Activated naive CD4-positive, alpha-beta T cell treated with anti-CD3 and anti-CD28 coated beads for 36 hours (primary cell): ENCODE data around the gene SLC46A2. TPM values are rescaled to one million over a fixed set of nuclear protein-coding genes. Genes with fewer than 3 reads are reported as not detected.
A peak's percentile ranks its signal among the peaks of the same experiment; 100 is the strongest.

Source experiments
- CTCF ChIA-PET: fragments of 350-600 bp; sonication (Branson Sonifier 250); formaldehyde crosslinking; loops from one replicate; lab custom pipeline; 2021; ENCODE audit warnings: antibody characterized with exemption; lab: Charles Lee
- DNase-seq: peaks from one replicate; pipeline ENCODE4 v3.0.0-alpha.2; 2020
- H3K27ac Mint-ChIP-seq: one replicate; pipeline ENCODE4 v1.8.0; 2021; ENCODE audit warnings: mild to moderate bottlenecking, mixed read lengths
- H3K27me3 Mint-ChIP-seq: one replicate; pipeline ENCODE4 v1.8.0; 2021; ENCODE audit warnings: low read depth, mixed read lengths
- H3K36me3 Mint-ChIP-seq: one replicate; pipeline ENCODE4 v1.8.0; 2021; ENCODE audit warnings: low read depth, mixed read lengths
- H3K4me1 Mint-ChIP-seq: one replicate; pipeline ENCODE4 v1.8.0; 2021; ENCODE audit warnings: low read depth, mixed read lengths
- H3K4me3 Mint-ChIP-seq: one replicate; pipeline ENCODE4 v1.8.0; 2021; ENCODE audit warnings: mild to moderate bottlenecking, moderate library complexity, mixed read lengths
- H3K9me3 Mint-ChIP-seq: one replicate; pipeline ENCODE4 v1.8.0; 2021; ENCODE audit warnings: mixed read lengths
- intact Hi-C: fragments of 100-400 bp; cut with micrococcal nuclease; formaldehyde crosslinking; loops from one replicate; pipeline ENCODE4 v1.15.1; 2023
- total RNA-seq, 2 experiments: library from RNA; stranded (reverse); gene quantifications; one replicate each; pipeline ENCODE4 v1.2.3, GENCODE V29; 2021

The SLC46A2 gene
- total RNA-seq, 2 experiments from 2014 or later = not detected

DNA sequence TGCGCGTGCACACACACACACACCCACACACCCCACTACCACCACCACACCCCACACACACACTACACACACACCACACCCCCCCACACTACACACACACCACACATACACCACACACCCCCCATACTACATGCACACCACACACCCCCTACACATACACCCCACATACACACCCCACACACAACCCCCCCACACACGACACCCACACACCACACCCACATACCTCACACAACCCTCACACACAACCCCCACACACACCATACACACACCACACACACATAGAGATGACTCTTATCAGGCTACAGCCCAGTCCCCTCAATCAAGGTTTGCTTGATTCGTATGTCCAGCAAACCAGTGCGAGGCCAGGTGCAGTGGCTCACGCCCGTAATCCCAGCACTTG, 25.7 kb downstream of the SLC46A2 start:
- peaks cover 12% of the 10 kb centered on the region for H3K36me3 Mint-ChIP-seq
- no peak overlapping the region for H3K4me3 Mint-ChIP-seq
- H3K9me3 Mint-ChIP-seq = no peaks in the 10 kb centered on the region
- H3K27ac Mint-ChIP-seq = no peak overlapping the region
- intact Hi-C loops = loop anchor here (1.0 kb wide), 1 partner anchor 38 kb away; no protein-coding TSS in a partner anchor
- H3K4me1 Mint-ChIP-seq = peaks cover 29% of the 10 kb centered on the region
- DNase-seq = no peak
- CTCF ChIA-PET = no interaction called here
- H3K27me3 Mint-ChIP-seq = no peaks in the 10 kb centered on the region

DNA sequence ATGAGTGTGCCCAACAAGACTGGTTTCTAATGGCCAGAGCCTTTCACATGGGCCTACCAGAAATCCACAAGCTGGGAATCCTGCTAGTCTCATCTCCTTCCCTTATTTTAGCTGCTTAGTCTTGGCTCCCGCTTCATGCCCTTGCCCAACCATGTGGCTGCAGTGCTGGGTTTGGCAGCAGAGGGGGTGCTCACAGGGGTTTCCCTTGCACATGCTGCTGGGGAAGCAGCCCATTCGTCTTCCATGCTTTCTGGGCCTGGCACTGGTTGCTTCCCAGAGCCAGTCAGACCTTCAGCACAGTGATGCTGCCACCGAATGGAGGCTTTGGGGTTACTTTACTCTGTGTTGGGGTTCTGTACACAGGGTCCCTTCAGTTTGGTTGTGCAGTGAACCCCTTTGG, 26.3 kb downstream of the SLC46A2 start:
- CTCF ChIA-PET = interaction anchor here (0.9 to 2.5 kb wide), 4 partner anchors 11 to 39 kb away, joined by 3 to 17 read pairs (median 4); no protein-coding TSS in a partner anchor
- H3K36me3 Mint-ChIP-seq = peaks cover 12% of the 10 kb centered on the region

DNA sequence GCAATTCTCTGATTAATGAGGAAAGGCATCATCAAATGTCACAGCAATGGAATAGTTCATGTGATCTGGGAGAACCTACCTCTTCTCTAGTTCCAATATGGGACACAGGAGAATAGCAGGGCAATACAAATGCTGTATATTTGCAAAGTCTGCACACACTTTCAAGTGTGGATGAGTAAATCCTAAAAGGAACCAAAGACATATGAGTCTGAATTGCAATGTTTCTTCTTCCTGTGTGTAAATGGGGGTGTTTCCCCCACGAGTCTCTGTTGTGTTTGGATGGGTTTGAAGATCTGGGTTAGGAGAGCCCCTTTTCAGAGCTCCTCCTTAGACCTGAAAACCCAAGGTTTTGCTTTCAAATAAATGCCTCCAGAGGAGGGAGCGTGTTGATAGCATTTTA, 26.9 kb downstream of the SLC46A2 start:
- Mint-ChIP-seq H3K4me1 (peaks cover 29% of the 10 kb centered on the region), H3K9me3 (no peaks in the 10 kb centered on the region)
- DNase-seq = peak; percentile 55

More for the DNA sequence above, 26.3 kb downstream of the SLC46A2 start:
- no peaks in the 10 kb centered on the region for H3K27me3 Mint-ChIP-seq
- intact Hi-C loops = loop anchor here (1.0 kb wide), 1 partner anchor 39 kb away; no protein-coding TSS in a partner anchor
- H3K27ac Mint-ChIP-seq = no peak overlapping the region
- H3K4me3 Mint-ChIP-seq = no peak overlapping the region
- H3K4me1 Mint-ChIP-seq = peaks cover 29% of the 10 kb centered on the region
- DNase-seq = no peak
- H3K9me3 Mint-ChIP-seq = no peaks in the 10 kb centered on the region

DNA sequence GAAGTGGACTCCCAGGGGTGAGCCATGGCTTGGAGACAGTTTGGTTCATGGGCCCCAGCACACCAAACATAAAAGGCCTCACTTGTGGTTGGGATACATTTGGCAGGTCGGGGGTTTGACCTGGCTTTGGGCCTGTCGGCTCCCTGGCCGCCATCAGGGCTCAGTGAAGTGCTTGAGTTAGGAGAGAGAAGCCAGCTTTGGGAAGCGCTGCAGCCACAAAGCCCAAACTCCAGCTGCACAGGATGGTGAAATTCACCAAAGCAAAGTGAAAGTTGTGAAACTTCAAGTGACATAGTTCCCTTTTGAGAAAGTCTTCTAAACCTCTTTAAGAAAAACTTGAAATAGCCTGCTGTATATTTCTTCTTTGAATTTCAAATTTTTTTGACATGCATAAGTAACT, 27.5 kb downstream of the SLC46A2 start:
- H3K4me1 Mint-ChIP-seq = peaks cover 29% of the 10 kb centered on the region
- H3K36me3 Mint-ChIP-seq = peaks cover 8% of the 10 kb centered on the region
- DNase-seq = no peak
- no peak overlapping the region for H3K27ac Mint-ChIP-seq
- H3K9me3 Mint-ChIP-seq = no peaks in the 10 kb centered on the region
- CTCF ChIA-PET = interaction anchor here (1.0 to 2.5 kb wide), 3 partner anchors 18 to 40 kb away, joined by 3 to 17 read pairs (median 3); no protein-coding TSS in a partner anchor
- intact Hi-C loops = loop anchor here (1.0 kb wide), 1 partner anchor 19 kb away; no protein-coding TSS in a partner anchor
- no peak overlapping the region for H3K4me3 Mint-ChIP-seq
- no peaks in the 10 kb centered on the region for H3K27me3 Mint-ChIP-seq

More for the DNA sequence above, 26.9 kb downstream of the SLC46A2 start:
- no peaks in the 10 kb centered on the region for H3K27me3 Mint-ChIP-seq
- peaks cover 12% of the 10 kb centered on the region for H3K36me3 Mint-ChIP-seq
- CTCF ChIA-PET = interaction anchor here (0.9 to 2.5 kb wide), 4 partner anchors 12 to 39 kb away, joined by 3 to 17 read pairs (median 4); no protein-coding TSS in a partner anchor
- H3K4me3 Mint-ChIP-seq = no peak overlapping the region
- intact Hi-C loops = loop anchor here (1.0 kb wide), 2 partner anchors 19 to 40 kb away; no protein-coding TSS in a partner anchor
- peak overlapping the region; percentile 34 for H3K27ac Mint-ChIP-seq

DNA sequence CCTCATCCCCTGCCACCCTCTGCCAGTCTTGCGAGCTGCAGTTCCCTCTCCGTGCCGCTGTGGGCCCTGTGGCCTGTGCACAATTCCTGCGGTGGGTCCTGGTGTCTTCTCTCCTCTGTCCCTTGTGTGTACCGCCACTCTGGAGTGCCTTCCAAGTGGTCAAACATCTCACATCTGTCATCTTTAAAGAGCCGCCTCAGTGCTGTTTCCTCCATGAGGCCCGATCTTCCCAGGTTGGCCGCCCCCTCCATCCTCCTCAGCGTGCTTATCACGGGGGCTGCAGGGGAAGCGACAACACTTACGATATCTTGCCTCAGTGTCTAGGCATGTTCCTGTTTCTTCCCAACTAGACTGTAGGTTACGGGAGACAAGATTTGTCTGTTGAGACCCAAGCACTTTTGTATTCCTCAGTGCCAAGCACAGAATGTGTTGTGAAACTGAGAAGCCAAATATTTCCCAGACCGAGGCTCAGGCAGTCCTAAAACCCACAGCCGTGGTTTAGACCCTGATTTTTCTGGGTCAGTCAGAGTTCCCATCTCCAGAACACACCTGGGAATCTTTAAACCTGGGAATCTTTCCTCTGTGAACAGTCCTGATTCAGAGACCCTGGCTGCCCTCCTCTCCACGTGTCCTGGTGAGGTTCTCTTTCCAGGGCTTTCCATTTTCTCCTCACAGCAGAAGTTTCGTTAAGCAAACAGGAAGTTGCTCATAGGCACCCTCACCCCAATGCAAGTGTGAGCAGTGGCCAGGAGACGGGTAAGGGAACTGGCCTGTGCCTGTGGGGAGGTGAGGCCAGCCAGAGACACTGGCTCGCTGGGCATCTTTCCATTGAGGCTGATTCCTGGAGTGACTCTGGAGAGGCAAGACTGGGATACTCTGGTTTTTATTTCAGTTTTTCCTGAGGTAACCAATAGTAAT, 28.8 kb downstream of the SLC46A2 start:
- CTCF ChIA-PET = interaction anchor here (2.5 kb wide), 1 partner anchor 41 kb away, joined by 17 read pairs; no protein-coding TSS in a partner anchor
- intact Hi-C loops = no loop called here
- Mint-ChIP-seq H3K9me3 (no peaks in the 10 kb centered on the region), H3K4me3 (no peak overlapping the region), H3K27ac (no peak overlapping the region), H3K36me3 (peaks cover 2% of the 10 kb centered on the region), H3K4me1 (peaks cover 18% of the 10 kb centered on the region), H3K27me3 (no peaks in the 10 kb centered on the region)
- no peak for DNase-seq

DNA sequence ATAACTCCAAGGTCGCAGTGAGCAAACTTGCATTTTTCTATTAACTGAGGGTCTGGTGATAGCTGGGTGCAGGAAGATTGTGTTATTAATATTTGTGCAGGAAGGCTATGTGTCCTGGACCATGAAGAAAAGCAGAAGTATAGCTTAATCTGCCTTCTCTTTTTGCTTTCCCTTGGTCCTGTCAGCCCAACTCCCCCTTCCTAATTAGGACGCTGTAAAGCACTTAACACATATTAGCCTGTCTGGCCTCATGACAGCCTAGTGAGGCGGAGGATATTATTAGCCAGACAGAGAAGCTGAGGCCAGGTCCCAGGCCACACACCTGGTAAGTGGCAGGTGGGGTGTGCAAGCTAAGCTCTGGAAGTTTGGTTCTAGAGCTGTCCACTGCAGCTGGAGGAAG, 29.5 kb downstream of the SLC46A2 start:
- H3K4me1 Mint-ChIP-seq = peaks cover 15% of the 10 kb centered on the region
- no peak overlapping the region for H3K4me3 Mint-ChIP-seq
- CTCF ChIA-PET = interaction anchor here (0.8 to 1.2 kb wide), 2 partner anchors 13 to 41 kb away, joined by 3 read pairs; no protein-coding TSS in a partner anchor
- H3K36me3 Mint-ChIP-seq = peaks cover 2% of the 10 kb centered on the region
- intact Hi-C loops = no loop called here
- H3K27me3 Mint-ChIP-seq = no peaks in the 10 kb centered on the region
- no peaks in the 10 kb centered on the region for H3K9me3 Mint-ChIP-seq
- DNase-seq = no peak
- no peak overlapping the region for H3K27ac Mint-ChIP-seq

DNA sequence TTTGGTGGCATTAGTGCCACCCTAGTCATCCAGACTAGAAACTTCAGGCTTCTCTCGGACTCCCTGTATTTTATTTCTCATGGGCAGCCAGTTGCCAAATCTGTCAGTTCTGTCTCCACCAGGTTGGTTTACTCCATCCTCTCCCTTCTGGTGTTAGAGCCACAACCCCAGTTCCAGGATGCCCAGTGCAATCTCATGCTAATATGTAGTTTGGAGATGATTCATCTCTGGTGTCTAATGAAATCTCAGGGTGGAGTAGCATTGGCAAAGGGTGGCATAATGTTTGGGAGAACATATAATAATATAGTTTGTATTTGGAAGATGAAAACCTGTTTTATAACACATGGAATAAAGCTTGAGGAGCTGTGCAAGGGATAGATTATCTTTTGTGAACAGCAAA, 30.2 kb downstream of the SLC46A2 start:
- CTCF ChIA-PET = interaction anchor here (0.8 to 1.2 kb wide), 2 partner anchors 13 to 42 kb away, joined by 3 read pairs; no protein-coding TSS in a partner anchor

DNA sequence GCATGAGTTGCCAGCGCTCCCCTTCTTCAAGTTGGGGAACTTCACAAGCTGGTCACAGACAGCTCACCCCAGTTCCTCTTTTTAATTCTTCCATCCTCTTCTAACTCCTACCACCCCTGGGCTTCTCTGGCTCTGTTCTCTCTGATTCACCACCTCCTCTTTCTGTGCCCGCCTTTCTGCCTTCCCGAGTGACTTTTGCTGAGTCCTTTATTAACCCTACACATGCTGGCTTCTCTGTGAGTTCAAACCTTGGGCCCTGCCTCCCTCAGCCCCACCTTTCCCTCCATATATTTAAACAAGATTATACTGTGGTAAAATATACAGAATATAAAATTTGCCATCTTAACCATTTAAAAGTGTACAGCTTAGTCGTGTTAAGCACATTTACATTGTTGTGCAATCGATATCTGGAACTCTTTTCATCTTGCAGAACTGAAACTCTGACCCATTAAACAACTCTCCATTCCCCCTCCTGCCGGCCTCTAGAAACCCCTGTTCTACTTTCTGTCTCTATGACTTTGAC, 32.0 kb downstream of the SLC46A2 start:
- no peaks in the 10 kb centered on the region for H3K9me3 Mint-ChIP-seq
- CTCF ChIA-PET = no interaction called here
- DNase-seq = no peak
- no peak overlapping the region for H3K27ac Mint-ChIP-seq
- H3K27me3 Mint-ChIP-seq = no peaks in the 10 kb centered on the region
- intact Hi-C loops = no loop called here
- H3K36me3 Mint-ChIP-seq = no peaks in the 10 kb centered on the region
- H3K4me1 Mint-ChIP-seq = peaks cover 11% of the 10 kb centered on the region
- no peak overlapping the region for H3K4me3 Mint-ChIP-seq

More for the DNA sequence above, 30.2 kb downstream of the SLC46A2 start:
- intact Hi-C loops = no loop called here
- Mint-ChIP-seq H3K27ac (no peak overlapping the region), H3K4me1 (peaks cover 15% of the 10 kb centered on the region), H3K4me3 (no peak overlapping the region), H3K27me3 (no peaks in the 10 kb centered on the region), H3K36me3 (peaks cover 2% of the 10 kb centered on the region), H3K9me3 (no peaks in the 10 kb centered on the region)
- no peak for DNase-seq

DNA sequence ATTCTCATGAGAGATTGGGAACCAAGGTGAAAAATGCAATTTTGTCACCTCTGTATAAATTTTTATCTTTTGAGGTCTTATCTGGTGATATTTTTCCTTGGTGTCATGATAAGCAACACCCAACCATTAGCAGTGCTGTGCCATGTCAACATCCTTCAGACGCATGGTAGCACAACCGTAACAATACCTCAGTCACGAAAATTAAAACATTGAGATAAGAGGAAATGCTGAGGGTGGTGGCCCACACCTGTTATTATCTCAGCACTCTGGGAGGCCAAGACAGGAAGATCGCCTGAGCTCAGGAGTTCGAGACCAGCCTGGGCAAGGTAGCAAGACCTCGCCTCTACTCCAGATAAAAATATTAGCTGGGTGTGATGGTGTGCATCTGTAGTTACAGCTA, 32.7 kb downstream of the SLC46A2 start:
- peaks cover 5% of the 10 kb centered on the region for H3K4me1 Mint-ChIP-seq
- no peaks in the 10 kb centered on the region for H3K9me3 Mint-ChIP-seq
- no peak overlapping the region for H3K27ac Mint-ChIP-seq
- no peak for DNase-seq
- no peaks in the 10 kb centered on the region for H3K27me3 Mint-ChIP-seq
- no peak overlapping the region for H3K4me3 Mint-ChIP-seq
- H3K36me3 Mint-ChIP-seq = no peaks in the 10 kb centered on the region
- CTCF ChIA-PET = no interaction called here
- intact Hi-C loops = no loop called here

DNA sequence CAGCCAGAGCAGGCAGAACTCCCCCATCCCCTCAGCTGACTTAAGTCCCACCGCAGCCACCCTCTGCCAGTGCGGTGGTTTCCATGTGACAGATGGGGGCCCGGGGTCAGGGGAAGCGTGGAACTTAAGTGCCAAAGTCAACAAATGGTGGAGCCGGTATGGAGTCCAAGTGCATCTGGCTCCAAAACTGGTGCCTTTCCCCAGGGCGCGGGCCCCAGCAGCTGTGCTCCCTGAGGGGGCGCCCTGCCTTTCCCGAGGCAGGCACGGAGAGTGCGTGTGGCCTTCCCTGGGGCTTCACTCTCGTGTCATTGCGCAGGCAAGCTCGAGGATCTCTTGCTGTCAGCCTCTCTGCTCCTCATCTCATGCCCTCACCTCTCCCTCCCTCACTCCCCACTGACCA, 33.8 kb downstream of the SLC46A2 start:
- Mint-ChIP-seq H3K27ac (no peak overlapping the region), H3K4me3 (no peak overlapping the region), H3K9me3 (no peaks in the 10 kb centered on the region), H3K27me3 (no peaks in the 10 kb centered on the region), H3K36me3 (no peaks in the 10 kb centered on the region), H3K4me1 (no peaks in the 10 kb centered on the region)
- CTCF ChIA-PET = interaction anchor here (0.6 to 2.2 kb wide), 2 partner anchors 11 to 417 kb away, joined by 3 to 12 read pairs; no protein-coding TSS in a partner anchor
- intact Hi-C loops = no loop called here
- no peak for DNase-seq

DNA sequence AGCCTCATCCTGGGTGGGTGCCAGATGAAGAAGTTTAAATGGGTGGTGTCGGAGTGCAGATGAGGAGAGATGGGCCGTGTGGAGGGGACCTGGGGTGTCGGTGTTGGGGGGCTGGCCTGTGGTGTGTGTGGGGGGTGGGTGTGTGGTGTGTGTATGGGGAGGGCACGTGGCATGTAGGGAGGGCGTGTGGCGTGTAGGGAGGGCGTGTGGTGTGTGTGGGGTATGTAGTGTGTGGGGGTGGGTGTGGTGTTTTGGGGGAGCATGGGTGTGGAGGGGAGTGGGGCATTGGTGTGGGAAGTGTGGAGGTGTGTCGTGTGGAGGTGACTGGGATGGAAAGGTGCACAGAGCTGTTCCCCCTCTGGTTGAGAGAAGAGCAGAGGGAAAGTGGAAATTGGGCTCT, 34.5 kb downstream of the SLC46A2 start:
- Mint-ChIP-seq H3K36me3 (peaks cover 4% of the 10 kb centered on the region), H3K27ac (no peak overlapping the region), H3K27me3 (no peaks in the 10 kb centered on the region), H3K4me1 (no peaks in the 10 kb centered on the region), H3K4me3 (no peak overlapping the region), H3K9me3 (no peaks in the 10 kb centered on the region)
- DNase-seq = no peak
- intact Hi-C loops = no loop called here
- CTCF ChIA-PET = interaction anchor here (0.6 to 2.2 kb wide), 2 partner anchors 11 to 1592 kb away, joined by 4 to 12 read pairs; no protein-coding TSS in a partner anchor

DNA sequence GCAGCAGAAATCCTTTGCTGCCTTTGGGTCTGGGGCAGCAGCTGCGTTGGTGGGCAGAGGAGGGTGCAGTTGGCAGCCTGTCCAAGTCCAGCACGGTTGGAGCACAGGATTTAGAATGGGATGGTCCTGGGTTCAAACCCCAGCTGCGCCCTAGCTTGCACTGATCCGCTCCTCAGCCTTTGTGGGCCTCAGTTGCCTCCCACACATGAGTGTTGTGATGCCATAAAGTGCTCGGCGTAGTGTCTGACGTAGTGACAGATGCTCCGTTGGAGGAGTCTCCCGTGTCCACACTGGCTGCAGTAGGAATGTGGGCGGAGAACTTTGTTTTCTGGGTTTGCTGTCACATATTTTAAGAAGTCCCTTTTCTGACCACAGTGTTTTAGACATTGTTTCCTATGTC, 36.0 kb downstream of the SLC46A2 start:
- peaks cover 4% of the 10 kb centered on the region for H3K36me3 Mint-ChIP-seq
- no peak overlapping the region for H3K4me3 Mint-ChIP-seq
- CTCF ChIA-PET = no interaction called here
- H3K4me1 Mint-ChIP-seq = no peaks in the 10 kb centered on the region
- intact Hi-C loops = no loop called here
- H3K27me3 Mint-ChIP-seq = no peaks in the 10 kb centered on the region
- DNase-seq = no peak
- no peak overlapping the region for H3K27ac Mint-ChIP-seq
- no peaks in the 10 kb centered on the region for H3K9me3 Mint-ChIP-seq
